ENCODE data around the gene C2orf81. TPM values are rescaled to one million over a fixed set of nuclear protein-coding genes. Genes with fewer than 3 reads are reported as not detected.

Gene C2orf81
- total RNA-seq, 1 experiment from 2014 or later, result 2.9 TPM

- Mint-ChIP-seq H3K4me1 (no peaks in the 10 kb centered on the region), H3K36me3 (peaks cover 64% of the 10 kb centered on the region), H3K9me3 (no peaks in the 10 kb centered on the region), H3K4me3 (no peak overlapping the region), H3K27ac (no peak overlapping the region), H3K27me3 (ENCODE audit: low read depth) (peaks cover 5% of the 10 kb centered on the region)
- ATAC-seq (no peak), DNase-seq (ENCODE audit: low spot score) (no peak)
- TF ChIP-seq GTF2I (CRISPR knock-in tag; conservative IDR thresholded peaks at IDR 0.05), result no peak
- ChIA-PET POLR2A (no interaction called here), CTCF (no interaction called here)
Measured at GRCh38 chr2:74428675-74429074, 7.3 kb upstream of the C2orf81 start.

GRCh38 chr2:74427551-74427950 is 6.1 kb upstream of the C2orf81 start:
- no peak overlapping the region for H3K4me3 Mint-ChIP-seq
- H3K27ac Mint-ChIP-seq, result peak overlapping the region; percentile 24; the same call in 1 of the 2 replicates
- peaks cover 16% of the 10 kb centered on the region for H3K27me3 Mint-ChIP-seq (ENCODE audit: low read depth)
- DNase-seq (ENCODE audit: low spot score), result no peak
- peaks cover 66% of the 10 kb centered on the region for H3K36me3 Mint-ChIP-seq
- ChIA-PET CTCF (no interaction called here), POLR2A (no interaction called here)
- no peak for ATAC-seq
- TF ChIP-seq OVOL2 (CRISPR knock-in tag; IDR thresholded peaks at IDR 0.05; ENCODE audit: borderline replicate concordance), result no peak
- peaks cover 6% of the 10 kb centered on the region for H3K4me1 Mint-ChIP-seq
- no peaks in the 10 kb centered on the region for H3K9me3 Mint-ChIP-seq

- ATAC-seq (no peak), DNase-seq (ENCODE audit: low spot score) (no peak)
- TF ChIP-seq PRDM15 (CRISPR knock-in tag; IDR thresholded peaks at IDR 0.05) (no peak), HMGXB4 (CRISPR knock-in tag; IDR thresholded peaks at IDR 0.05) (no peak), TEAD1 (CRISPR knock-in tag; IDR thresholded peaks at IDR 0.05) (no peak), SOX15 (CRISPR knock-in tag; IDR thresholded peaks at IDR 0.05) (no peak), AFF4 (CRISPR knock-in tag; IDR thresholded peaks at IDR 0.05; ENCODE audit: borderline replicate concordance) (no peak), ZNF423 (CRISPR knock-in tag; IDR thresholded peaks at IDR 0.05) (no peak), GRHL2 (CRISPR knock-in tag; IDR thresholded peaks at IDR 0.05; ENCODE audit: insufficient replicate concordance, severe bottlenecking) (no peak), E2F5 (CRISPR knock-in tag; IDR thresholded peaks at IDR 0.05) (no peak), SMAD4 (CRISPR knock-in tag; IDR thresholded peaks at IDR 0.05) (no peak), TEAD4 (CRISPR knock-in tag; IDR thresholded peaks at IDR 0.05) (no peak), CBFB (CRISPR knock-in tag; IDR thresholded peaks at IDR 0.05; ENCODE audit: low read depth) (no peak), GTF2I (CRISPR knock-in tag; conservative IDR thresholded peaks at IDR 0.05) (no peak), MLX (CRISPR knock-in tag; IDR thresholded peaks at IDR 0.05) (no peak), ESRRA (CRISPR knock-in tag; IDR thresholded peaks at IDR 0.05; ENCODE audit: borderline replicate concordance) (no peak)
- Mint-ChIP-seq H3K36me3 (peaks cover 56% of the 10 kb centered on the region), H3K27ac (no peak overlapping the region), H3K9me3 (no peaks in the 10 kb centered on the region), H3K4me1 (peaks cover 11% of the 10 kb centered on the region), H3K4me3 (no peak overlapping the region), H3K27me3 (ENCODE audit: low read depth) (peaks cover 21% of the 10 kb centered on the region)
- ChIA-PET CTCF (interaction anchor here (1.1 kb wide), 1 partner anchor 91 kb away, joined by 4 read pairs; no protein-coding TSS in a partner anchor), POLR2A (interaction anchor here (1.0 kb wide), 1 partner anchor 14 kb away, joined by 3 read pairs; no protein-coding TSS in a partner anchor)
Measured at GRCh38 chr2:74426181-74426758, 4.9 kb upstream of the C2orf81 start.

Measured in WTC11 (cell line).